Stomach smooth muscle (tissue), 2 donors: ENCODE data around the gene ZFR2.
"Not testable (repeated sequence)": the region's sequence is repeated elsewhere in the genome, so short reads cannot be mapped to it uniquely, and the experiment has no call there.

Experiments
- H3K27ac ChIP-seq: one replicate; pipeline ENCODE4 v1.7.0; 2013; ENCODE audit warnings: mild to moderate bottlenecking, low read length, inconsistent platforms
- H3K27me3 ChIP-seq, 2 donors: one replicate each; pipeline ENCODE4 v1.7.0; 2013; ENCODE audit warnings: low read length in 2 of 2; ENCODE audit not compliant: insufficient read depth in 2 of 2, control insufficient read depth in 1 of 2
- H3K36me3 ChIP-seq, 2 donors: one replicate each; pipeline ENCODE4 v1.7.0; 2013; ENCODE audit warnings: low read length in 2 of 2; ENCODE audit not compliant: control insufficient read depth in 2 of 2, insufficient read depth in 2 of 2
- H3K4me1 ChIP-seq: one replicate; pipeline ENCODE4 v1.7.0; 2013; ENCODE audit warnings: low read length; ENCODE audit not compliant: control insufficient read depth, insufficient read depth
- H3K4me3 ChIP-seq, 2 donors: one replicate each; pipeline ENCODE4 v1.7.0; 2013; ENCODE audit warnings: low read length in 2 of 2
- H3K9ac ChIP-seq, 2 donors: one replicate each; pipeline ENCODE4 v1.7.0; 2013; ENCODE audit warnings: low read length in 2 of 2, mild to moderate bottlenecking in 1 of 2
- H3K9me3 ChIP-seq, 2 donors: one replicate each; pipeline ENCODE4 v1.7.0; 2013; ENCODE audit warnings: low read length in 2 of 2; ENCODE audit not compliant: control insufficient read depth in 2 of 2
- donor health status: healthy.
- donor health status: Pancreatic carcinoma.

Gene ZFR2

DNA sequence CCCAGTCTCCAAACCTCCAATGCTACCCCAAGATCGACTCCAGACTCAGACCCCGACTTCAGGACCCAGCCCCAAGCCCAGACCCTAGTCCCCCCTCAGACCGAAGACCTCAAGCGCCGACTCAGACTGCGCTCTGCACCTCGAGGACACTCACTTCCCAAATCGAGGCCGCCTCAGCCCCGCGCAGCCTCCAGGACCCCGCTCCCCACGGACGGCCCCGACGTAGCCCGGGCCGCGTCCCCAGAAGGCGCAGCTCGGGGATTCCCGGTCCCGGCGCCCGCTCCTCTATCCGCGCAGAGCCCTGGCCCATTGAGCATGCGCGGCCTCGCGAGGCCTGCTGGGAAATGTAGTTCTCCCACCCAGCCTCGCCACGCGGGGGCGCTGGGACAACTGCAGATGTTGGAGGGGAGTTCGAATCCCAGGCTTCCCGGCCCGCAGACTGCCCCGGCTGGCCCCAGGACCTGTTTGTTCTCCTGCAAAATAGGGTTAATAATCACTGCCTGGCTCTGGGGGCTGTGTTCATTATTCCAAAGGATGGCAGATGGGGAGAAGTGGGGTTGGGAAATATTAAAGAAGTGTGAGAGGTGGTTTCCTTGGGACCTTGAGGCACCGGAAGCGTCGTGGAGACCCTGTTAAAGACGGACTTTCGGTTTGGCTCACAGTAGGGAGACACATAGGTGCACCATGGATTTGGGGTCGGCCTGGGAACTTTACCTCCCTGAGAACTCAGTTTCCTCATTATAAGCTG, 107.3 kb downstream of the ZFR2 start, which contains the start of gene APBA3:
APBA3 (minus strand) TSS at position 311 of the 748 bp plus-strand sequence. CDS start 1,428 bp downstream, outside the sequence.
- Histone ChIP-seq H3K4me3 (peak within 1 kb of the TSS; percentile 96 to 98), H3K27ac (peak within 1 kb of the TSS; percentile 98), H3K36me3 (peaks cover 6 to 19% of the 10 kb centered on the region in 2 donors), H3K9ac (peak within 1 kb of the TSS; percentile 97 to 100), H3K9me3 (no peaks in the 10 kb centered on the region), H3K4me1 (peaks cover 32% of the 10 kb centered on the region), H3K27me3 (no peaks in the 10 kb centered on the region)

DNA sequence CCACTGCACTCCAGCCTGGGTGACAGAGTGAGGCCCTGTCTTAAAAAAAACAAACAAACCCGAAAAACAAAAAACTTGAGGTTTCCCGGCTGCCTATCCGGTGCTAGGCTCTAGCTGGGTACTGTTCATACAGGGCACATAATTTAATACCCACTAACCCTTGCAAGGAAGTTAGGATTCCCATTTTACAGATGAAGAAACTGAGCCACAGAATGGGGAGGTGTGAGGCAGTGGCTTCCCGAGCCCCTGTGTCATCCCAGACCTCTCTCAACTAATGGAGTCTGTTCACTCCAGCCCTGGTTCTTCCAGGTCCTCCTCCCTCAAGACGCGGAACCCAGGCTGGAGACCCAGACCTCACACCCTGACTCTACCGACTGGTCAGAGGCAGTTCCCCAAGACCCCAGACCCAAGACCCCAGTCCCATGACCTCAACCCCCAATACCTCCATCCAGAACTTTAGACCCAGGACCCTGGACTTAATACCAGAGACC, 107.9 kb downstream of the ZFR2 start:
- peak overlapping the region; percentile 95 to 97 for H3K9ac ChIP-seq
- no peaks in the 10 kb centered on the region for H3K9me3 ChIP-seq
- H3K27me3 ChIP-seq: no peaks in the 10 kb centered on the region
- H3K36me3 ChIP-seq: peaks cover 5 to 19% of the 10 kb centered on the region in 2 donors
- H3K4me1 ChIP-seq: peaks cover 32% of the 10 kb centered on the region
- H3K27ac ChIP-seq: peak overlapping the region; percentile 75
- peak overlapping the region; percentile 96 to 98 for H3K4me3 ChIP-seq

DNA sequence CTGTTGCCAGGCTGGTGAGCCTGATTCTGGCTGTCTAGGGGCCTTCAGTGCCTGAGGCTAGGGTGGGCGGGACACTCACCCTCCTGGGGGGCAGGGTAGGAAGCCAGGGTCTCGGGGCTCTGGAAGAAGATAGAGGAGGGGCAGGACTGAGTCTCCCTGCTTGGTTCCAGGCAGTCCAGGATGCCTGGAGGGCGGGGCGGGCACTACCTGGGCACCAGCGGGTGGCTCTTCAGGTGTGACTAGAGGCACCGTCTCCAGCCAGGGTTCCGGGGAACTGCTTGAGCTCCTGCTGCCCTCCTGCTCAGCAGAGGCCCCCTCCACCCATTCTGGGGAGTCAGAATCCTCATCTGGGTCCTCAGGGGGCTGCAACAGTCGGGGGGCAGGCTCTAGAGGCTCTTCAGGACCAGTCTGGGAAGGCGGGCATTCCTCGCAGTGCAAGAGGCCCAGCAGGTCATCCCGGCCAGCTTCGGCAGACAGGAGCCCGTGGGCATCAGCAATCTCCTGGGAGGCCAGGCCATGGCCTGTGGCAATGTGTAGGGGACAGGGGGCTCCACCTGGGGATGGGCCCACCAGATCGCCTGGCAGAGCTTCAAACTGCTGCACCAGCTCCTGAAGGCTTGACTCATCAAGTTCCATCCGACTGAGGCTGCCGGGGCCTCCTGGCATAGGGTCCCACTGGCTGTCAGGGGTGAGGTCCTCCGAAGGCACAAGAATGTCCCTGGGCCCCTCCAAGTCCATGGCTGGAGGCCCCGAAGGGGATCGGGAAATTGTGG, 109.2 kb downstream of the ZFR2 start:
- peak overlapping the region in 1 of 2 donors; percentile 5 for H3K9ac ChIP-seq
- peak overlapping the region in 1 of 2 donors; percentile 8 for H3K4me3 ChIP-seq
- peaks cover 0 to 15% of the 10 kb centered on the region in 2 donors for H3K36me3 ChIP-seq

DNA sequence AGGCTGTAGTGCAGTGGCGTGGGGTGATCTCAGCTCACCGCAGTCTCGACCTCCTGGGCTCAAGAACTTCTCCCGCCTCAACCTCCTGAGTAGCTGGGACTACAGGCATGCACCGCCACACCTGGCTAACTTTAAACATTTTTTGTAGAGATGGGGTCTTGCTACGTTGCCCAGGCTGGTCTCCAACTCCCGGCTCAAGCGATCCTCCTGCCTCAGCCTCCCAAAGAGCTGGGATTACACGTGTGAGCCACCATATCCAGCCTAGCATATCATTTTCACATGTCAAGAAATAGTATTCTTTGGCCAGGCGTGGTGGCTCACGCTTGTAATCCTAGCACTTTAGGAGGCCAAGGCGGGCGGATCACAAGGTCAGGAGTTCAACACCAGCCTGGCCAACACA, 110.5 kb downstream of the ZFR2 start:
- H3K9ac ChIP-seq, H3K4me3 ChIP-seq, H3K27ac ChIP-seq, H3K27me3 ChIP-seq, H3K9me3 ChIP-seq: not testable (repeated sequence)
- H3K4me1 ChIP-seq: peaks cover 30% of the 10 kb centered on the region
- peaks cover 0 to 17% of the 10 kb centered on the region in 2 donors for H3K36me3 ChIP-seq

More for the DNA sequence above, 109.2 kb downstream of the ZFR2 start:
- H3K4me1 ChIP-seq: peaks cover 32% of the 10 kb centered on the region
- H3K27ac ChIP-seq: no peak overlapping the region
- H3K27me3 ChIP-seq: no peaks in the 10 kb centered on the region
- no peaks in the 10 kb centered on the region for H3K9me3 ChIP-seq

DNA sequence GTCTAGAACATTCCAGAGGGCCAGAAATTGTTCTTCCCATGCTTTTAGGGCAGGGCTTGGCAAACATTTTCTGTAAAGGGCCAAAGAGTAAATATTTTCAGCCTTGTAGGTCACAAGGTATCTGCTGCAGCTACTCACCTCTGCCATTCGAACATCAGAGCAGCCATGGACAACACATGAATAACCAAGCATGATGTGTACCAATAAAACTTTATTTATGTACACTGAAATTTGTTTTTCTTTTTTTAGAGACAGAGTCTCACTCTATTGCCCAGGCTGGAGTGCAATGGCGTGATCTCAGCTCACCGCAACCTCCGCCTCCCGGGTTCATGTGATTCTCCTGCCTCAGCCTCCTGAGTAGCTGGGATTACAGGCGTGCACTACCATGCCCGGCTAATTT, 111.1 kb downstream of the ZFR2 start:
- H3K9me3 ChIP-seq, H3K9ac ChIP-seq, H3K27me3 ChIP-seq, H3K4me3 ChIP-seq, H3K27ac ChIP-seq: not testable (repeated sequence)
- peaks cover 0 to 17% of the 10 kb centered on the region in 2 donors for H3K36me3 ChIP-seq
- H3K4me1 ChIP-seq: peaks cover 27% of the 10 kb centered on the region
